Neutrophil (primary cell): ENCODE data around the gene ZBTB20.

Experiments used
- H3K27ac ChIP-seq: fragments of 200-600 bp; sonication (generic); 2 replicates; pipeline ENCODE4 v1.5.1; 2016; ENCODE audit warnings: mild to moderate bottlenecking, moderate library complexity
- H3K27me3 ChIP-seq: fragments of 200-600 bp; sonication (generic); 2 replicates; pipeline ENCODE4 v1.6.0; 2016; ENCODE audit warnings: mild to moderate bottlenecking
- H3K36me3 ChIP-seq: fragments of 200-600 bp; sonication (generic); 2 replicates; pipeline ENCODE4 v1.5.1; 2017
- H3K4me1 ChIP-seq, 2 experiments: fragments of 200-600 bp in 1 of 2; sonication (generic) in 1 of 2; 1 replicate in 1 of 2; 2 replicates in 1 of 2; pipeline versions ENCODE4 v1.5.1 to v1.6.1; 2013 to 2016; ENCODE audit warnings: low read depth in 1 of 2, low read length in 1 of 2, mild to moderate bottlenecking in 1 of 2, moderate library complexity in 1 of 2; ENCODE audit not compliant: control insufficient read depth in 1 of 2, insufficient read depth in 1 of 2
- H3K4me3 ChIP-seq, 2 experiments: fragments of 200-600 bp in 1 of 2; sonication (generic) in 1 of 2; 1 replicate in 1 of 2; 2 replicates in 1 of 2; pipeline ENCODE4 v1.5.1; 2013 to 2016; ENCODE audit warnings: low read depth in 1 of 2, low read length in 1 of 2, mild to moderate bottlenecking in 1 of 2, moderate library complexity in 1 of 2
- H3K9me3 ChIP-seq: fragments of 200-600 bp; sonication (generic); 2 replicates; pipeline ENCODE4 v1.5.1; 2016
- TF ChIP-seq, protein P1 (sequence below): fragments of 200-600 bp; sonication (generic); IDR thresholded peaks from 2 replicates; pipeline ENCODE4 v1.5.1; 2016; ENCODE audit warnings: antibody characterized with exemption

ZBTB20 gene

DNA sequence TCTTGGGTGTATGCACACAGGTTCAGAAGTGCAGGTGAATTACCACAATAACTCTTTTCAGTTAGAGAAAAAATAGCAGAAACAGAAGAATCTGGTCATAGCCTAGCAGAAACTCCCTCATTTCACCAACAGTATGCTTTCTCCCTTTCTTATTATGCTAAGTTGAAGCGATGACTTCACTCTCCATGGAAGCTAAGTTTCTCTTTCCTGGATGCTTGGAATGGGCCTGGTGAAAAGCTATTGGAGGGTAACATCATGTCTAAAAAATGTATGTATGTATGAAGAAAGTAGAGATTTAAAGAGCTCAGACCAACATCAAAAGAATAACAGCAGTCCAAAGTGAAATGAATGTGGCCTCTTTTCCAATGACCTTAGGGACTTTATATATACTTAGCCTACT is 707.8 kb downstream of the ZBTB20 start:
- Histone ChIP-seq H3K36me3 (no peaks in the 10 kb centered on the region), H3K4me3 (no peak overlapping the region), H3K27me3 (no peaks in the 10 kb centered on the region), H3K27ac (no peak overlapping the region), H3K9me3 (no peaks in the 10 kb centered on the region), H3K4me1 (no peaks in the 10 kb centered on the region)
- TF ChIP-seq, protein P1, sequence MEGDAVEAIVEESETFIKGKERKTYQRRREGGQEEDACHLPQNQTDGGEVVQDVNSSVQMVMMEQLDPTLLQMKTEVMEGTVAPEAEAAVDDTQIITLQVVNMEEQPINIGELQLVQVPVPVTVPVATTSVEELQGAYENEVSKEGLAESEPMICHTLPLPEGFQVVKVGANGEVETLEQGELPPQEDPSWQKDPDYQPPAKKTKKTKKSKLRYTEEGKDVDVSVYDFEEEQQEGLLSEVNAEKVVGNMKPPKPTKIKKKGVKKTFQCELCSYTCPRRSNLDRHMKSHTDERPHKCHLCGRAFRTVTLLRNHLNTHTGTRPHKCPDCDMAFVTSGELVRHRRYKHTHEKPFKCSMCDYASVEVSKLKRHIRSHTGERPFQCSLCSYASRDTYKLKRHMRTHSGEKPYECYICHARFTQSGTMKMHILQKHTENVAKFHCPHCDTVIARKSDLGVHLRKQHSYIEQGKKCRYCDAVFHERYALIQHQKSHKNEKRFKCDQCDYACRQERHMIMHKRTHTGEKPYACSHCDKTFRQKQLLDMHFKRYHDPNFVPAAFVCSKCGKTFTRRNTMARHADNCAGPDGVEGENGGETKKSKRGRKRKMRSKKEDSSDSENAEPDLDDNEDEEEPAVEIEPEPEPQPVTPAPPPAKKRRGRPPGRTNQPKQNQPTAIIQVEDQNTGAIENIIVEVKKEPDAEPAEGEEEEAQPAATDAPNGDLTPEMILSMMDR: no peak

DNA sequence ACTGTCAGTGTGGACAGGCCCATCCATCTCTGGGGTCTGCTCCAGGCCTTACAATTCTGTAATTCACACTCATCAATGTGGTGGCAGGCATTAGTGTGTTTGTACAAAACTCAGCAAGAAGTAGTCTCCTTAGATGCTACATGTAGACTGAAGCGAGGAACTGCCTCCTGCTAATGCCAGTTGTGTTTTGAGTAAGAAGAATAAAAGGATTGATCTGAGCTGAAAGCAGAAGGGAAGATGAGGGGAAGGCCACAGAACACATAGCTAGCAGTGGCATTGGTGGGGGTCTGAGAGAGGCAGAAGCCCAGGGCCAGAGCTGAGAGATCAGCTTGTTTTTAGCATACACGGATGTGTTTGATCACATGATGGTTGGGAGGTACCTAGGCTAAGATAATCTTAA is 709.2 kb downstream of the ZBTB20 start:
- no peaks in the 10 kb centered on the region for H3K36me3 ChIP-seq
- no peak overlapping the region for H3K27ac ChIP-seq
- H3K27me3 ChIP-seq: no peaks in the 10 kb centered on the region
- no peak overlapping the region for H3K4me3 ChIP-seq
- TF ChIP-seq, protein P1: no peak
- H3K4me1 ChIP-seq: no peaks in the 10 kb centered on the region
- H3K9me3 ChIP-seq: no peaks in the 10 kb centered on the region

DNA sequence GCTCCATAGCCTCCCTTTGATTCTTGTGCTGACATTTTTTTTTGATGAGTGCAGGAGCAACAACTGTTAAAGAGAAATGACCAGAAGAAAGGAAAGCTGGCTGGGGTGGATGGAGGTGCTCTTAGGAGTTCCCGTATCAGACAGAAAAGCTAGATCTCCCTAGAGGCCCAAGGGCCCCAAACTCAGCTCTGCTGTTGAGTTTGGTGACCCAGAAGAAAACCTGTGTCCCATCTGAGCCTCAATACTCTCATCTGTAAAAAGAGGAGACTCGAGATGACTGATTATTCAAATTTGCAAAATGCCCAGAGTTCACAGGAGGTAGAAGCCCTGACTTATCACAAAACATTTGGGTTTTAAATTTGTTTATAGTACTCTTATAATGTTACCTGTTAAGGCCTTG is 710.9 kb downstream of the ZBTB20 start:
- Histone ChIP-seq H3K36me3 (no peaks in the 10 kb centered on the region), H3K27ac (no peak overlapping the region)
- TF ChIP-seq, protein P1: no peak

DNA sequence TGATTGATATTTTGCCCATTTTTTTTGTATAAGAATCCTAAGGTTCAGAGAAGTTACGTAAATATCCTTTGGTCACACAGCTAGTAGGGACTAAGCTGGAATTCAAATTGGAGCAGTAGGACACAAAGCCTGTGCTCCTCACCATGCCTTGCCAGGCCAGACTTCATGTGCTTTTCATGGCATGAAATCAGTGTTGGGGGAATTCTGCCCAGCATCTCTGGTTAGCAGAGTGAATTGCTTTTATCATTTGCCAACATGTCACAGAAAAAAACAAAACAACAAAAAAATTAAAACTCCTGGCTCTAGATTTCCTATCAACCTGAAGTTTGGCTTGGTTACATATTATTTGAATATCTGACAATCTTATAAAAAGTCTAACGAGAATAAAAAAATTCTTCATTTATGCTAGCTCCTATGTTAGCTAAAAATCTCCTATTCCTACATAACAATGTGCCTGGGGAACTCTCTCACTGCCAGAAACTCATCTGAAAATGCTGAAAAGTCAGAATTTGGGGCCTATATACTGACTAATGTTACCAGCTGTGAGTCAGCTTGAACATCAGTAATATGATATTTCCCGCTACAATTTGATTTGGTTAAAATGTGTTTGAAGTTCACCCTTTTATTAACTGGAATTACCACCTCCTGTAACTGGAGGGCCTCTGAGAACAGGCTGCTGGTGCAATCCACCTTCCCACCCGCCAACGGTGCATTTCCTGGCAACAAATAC is 711.5 kb downstream of the ZBTB20 start:
- H3K4me1 ChIP-seq: no peaks in the 10 kb centered on the region
- no peaks in the 10 kb centered on the region for H3K36me3 ChIP-seq
- TF ChIP-seq, protein P1: no peak
- no peak overlapping the region for H3K4me3 ChIP-seq
- no peaks in the 10 kb centered on the region for H3K9me3 ChIP-seq
- H3K27me3 ChIP-seq: no peaks in the 10 kb centered on the region
- no peak overlapping the region for H3K27ac ChIP-seq

More for the DNA sequence above, 710.9 kb downstream of the ZBTB20 start:
- Histone ChIP-seq H3K27me3 (no peaks in the 10 kb centered on the region), H3K4me3 (no peak overlapping the region), H3K4me1 (no peaks in the 10 kb centered on the region), H3K9me3 (no peaks in the 10 kb centered on the region)

DNA sequence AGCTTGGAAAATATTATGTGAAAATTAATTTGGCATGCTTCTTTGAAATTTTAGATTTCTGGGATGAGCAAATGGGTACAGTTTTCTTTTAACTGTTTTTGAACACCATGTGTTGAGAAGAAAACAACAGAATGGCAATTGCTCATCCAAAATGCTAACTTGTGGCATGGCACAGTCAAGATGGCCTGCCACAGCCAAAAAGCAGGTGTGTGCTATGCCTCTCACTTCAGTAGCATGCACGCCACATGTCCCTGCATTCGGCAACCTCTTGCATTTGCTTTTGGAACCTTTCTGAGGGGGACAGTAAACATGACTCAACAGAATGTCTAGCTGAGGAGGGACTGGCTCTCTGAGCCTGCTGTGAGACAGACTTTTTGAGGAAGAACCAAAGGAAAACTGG is 714.8 kb downstream of the ZBTB20 start:
- Histone ChIP-seq H3K36me3 (no peaks in the 10 kb centered on the region), H3K4me3 (no peak overlapping the region), H3K4me1 (no peaks in the 10 kb centered on the region), H3K9me3 (no peaks in the 10 kb centered on the region), H3K27ac (no peak overlapping the region), H3K27me3 (no peaks in the 10 kb centered on the region)
- TF ChIP-seq, protein P1: no peak
